PC-3 (cell line): ENCODE measurements around the gene SGMS1. TPM values are rescaled to one million over a fixed set of nuclear protein-coding genes. Genes with fewer than 3 reads are reported as not detected.

Source experiments
- ATAC-seq: fragments of 200-7000 bp; cut with Tn5 transposase; 2 replicates; pipeline ENCODE4 v1.9.1; 2020; ENCODE audit warnings: mild to moderate bottlenecking, moderate library complexity
- BruUV-seq: library from RNA; stranded (reverse); fragments of 400-500 nt; replicated peaks from 2 replicates; lab custom pipeline; 2021; lab: Mats Ljungman, UMichigan
- CTCF ChIA-PET: fragments of 300-600 bp; sonication (Branson Sonifier 250); formaldehyde crosslinking; loops from one replicate; lab custom pipeline; 2022; ENCODE audit warnings: antibody characterized with exemption; lab: Charles Lee
- POLR2A ChIA-PET: fragments of 300-600 bp; sonication (Branson Sonifier 250); formaldehyde crosslinking; loops from one replicate; lab custom pipeline; 2022; ENCODE audit warnings: antibody characterized with exemption; ENCODE audit not compliant: unreplicated experiment; lab: Charles Lee
- DNase-seq: peaks from one replicate; pipeline ENCODE4 v3.0.0-alpha.2; 2015
- H2AFZ ChIP-seq: fragments of 300-600 bp; sonication (generic); 2 replicates; pipeline ENCODE4 v1.6.0; 2016; ENCODE audit warnings: antibody characterized with exemption, low read length
- H3F3A ChIP-seq: fragments of 300-600 bp; sonication (generic); one replicate; pipeline ENCODE4 v1.6.0; 2017; ENCODE audit warnings: antibody characterized with exemption, low read length, control low read depth, mild to moderate bottlenecking; ENCODE audit not compliant: unreplicated experiment
- H3K27ac ChIP-seq: fragments of 300-600 bp; sonication (generic); 2 replicates; pipeline ENCODE4 v1.5.1; 2016; ENCODE audit warnings: mild to moderate bottlenecking, low read length
- H3K27me3 ChIP-seq: fragments of 300-600 bp; sonication (generic); 2 replicates; pipeline ENCODE4 v1.6.1; 2016; ENCODE audit warnings: low read length, mixed read lengths
- H3K36me3 ChIP-seq: fragments of 300-600 bp; sonication (generic); 2 replicates; pipeline ENCODE4 v1.6.1; 2016; ENCODE audit warnings: low read depth, mixed run types, low read length, mixed read lengths
- H3K4me1 ChIP-seq: fragments of 300-600 bp; sonication (generic); 2 replicates; pipeline ENCODE4 v1.5.1; 2016; ENCODE audit warnings: low read length; ENCODE audit not compliant: insufficient read depth
- H3K4me2 ChIP-seq: fragments of 300-600 bp; sonication (generic); 2 replicates; pipeline ENCODE4 v1.6.0; 2016; ENCODE audit warnings: low read length
- H3K4me3 ChIP-seq: fragments of 300-600 bp; sonication (generic); 2 replicates; pipeline ENCODE4 v1.5.1; 2016; ENCODE audit warnings: mild to moderate bottlenecking, low read length, mixed read lengths
- H3K79me2 ChIP-seq: fragments of 300-600 bp; sonication (generic); 2 replicates; pipeline ENCODE4 v1.6.1; 2017; ENCODE audit warnings: low read length, mixed read lengths
- H3K9ac ChIP-seq: fragments of 300-600 bp; sonication (generic); 2 replicates; pipeline ENCODE4 v1.6.0; 2016; ENCODE audit warnings: mild to moderate bottlenecking, low read length
- H3K9me2 ChIP-seq: fragments of 300-600 bp; sonication (generic); replicated peaks from 2 replicates; pipeline ENCODE4 v1.6.1; 2016; ENCODE audit warnings: mixed run types, low read length, mixed read lengths
- H3K9me3 ChIP-seq: fragments of 300-600 bp; sonication (generic); 2 replicates; pipeline ENCODE4 v1.6.1; 2016; ENCODE audit warnings: low read length, mixed read lengths
- H4K20me1 ChIP-seq: fragments of 300-600 bp; sonication (generic); 2 replicates; pipeline ENCODE4 v1.6.1; 2016; ENCODE audit warnings: low read length, mixed read lengths
- CTCF ChIP-seq: fragments of 300-600 bp; sonication (generic); conservative IDR thresholded peaks from 2 replicates; pipeline ENCODE4 v1.5.1; 2017; ENCODE audit warnings: antibody characterized with exemption, low read depth, mild to moderate bottlenecking, low read length
- EZH2 ChIP-seq: fragments of 300-600 bp; sonication (generic); IDR thresholded peaks from one replicate; pipeline ENCODE4 v1.6.1; 2017; ENCODE audit warnings: antibody characterized with exemption, mild to moderate bottlenecking, low read length; ENCODE audit not compliant: unreplicated experiment
- EZH2phosphoT487 ChIP-seq: fragments of 300-600 bp; sonication (generic); IDR thresholded peaks from 2 replicates; pipeline ENCODE4 v1.6.1; 2018; ENCODE audit warnings: mild to moderate bottlenecking, antibody characterized with exemption, low read length, borderline replicate concordance
- intact Hi-C: fragments of 100-400 bp; cut with micrococcal nuclease; formaldehyde crosslinking; loops from 2 replicates; pipeline ENCODE4 v1.9.0; 2023
- total RNA-seq: library from RNA; depleted of rRNA; stranded (reverse); fragments of >200 nt; gene quantifications from 2 replicates; pipeline ENCODE4 v1.2.3, GENCODE V29; 2014

SGMS1 gene
- total RNA-seq, 1 experiment from 2014 or later: 61.4 TPM

GRCh38 chr10:50332108-50332842, 291.5 kb downstream of the SGMS1 start:
- Histone ChIP-seq H3K4me1 (peaks cover 14% of the 10 kb centered on the region), H3K4me3 (no peak overlapping the region), H3K36me3 (no peaks in the 10 kb centered on the region), H3K9ac (no peak overlapping the region), H3K9me2 (no peaks in the 10 kb centered on the region), H4K20me1 (no peaks in the 10 kb centered on the region), H3K27ac (no peak overlapping the region), H3K4me2 (no peak overlapping the region), H2AFZ (no peak overlapping the region), H3K27me3 (no peaks in the 10 kb centered on the region), H3K79me2 (no peaks in the 10 kb centered on the region), H3K9me3 (no peaks in the 10 kb centered on the region), H3F3A (peaks cover 2% of the 10 kb centered on the region)
- no TSS peak for BruUV-seq
- CTCF ChIA-PET: no interaction called here
- ATAC-seq (no peak), DNase-seq (no peak)
- POLR2A ChIA-PET: interaction anchor here (0.6 kb wide), 1 partner anchor 290 kb away, joined by 9 read pairs; no protein-coding TSS in a partner anchor
- TF ChIP-seq EZH2phosphoT487 (no peak), CTCF (no peak)
- intact Hi-C loops: no loop called here

DNA sequence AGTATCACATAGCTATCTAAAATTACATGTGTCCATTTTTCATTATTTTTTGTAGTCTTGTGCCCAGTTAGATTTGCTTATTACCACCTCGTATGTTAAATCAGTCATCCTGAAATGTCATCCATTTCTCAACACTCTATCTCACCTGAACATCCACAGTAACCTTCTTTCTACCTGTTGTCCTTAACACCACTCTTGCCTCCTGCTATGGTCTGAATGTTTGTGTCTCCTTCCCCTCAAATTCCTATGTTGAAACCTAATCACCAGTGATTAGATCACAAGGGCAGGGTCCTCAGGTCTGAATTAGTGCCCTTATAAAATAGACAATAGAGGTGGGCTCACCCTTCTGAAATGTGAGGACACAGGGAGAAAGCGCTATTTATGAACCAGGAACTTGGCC, 292.3 kb downstream of the SGMS1 start:
- Histone ChIP-seq H3K27me3 (no peaks in the 10 kb centered on the region), H3K9ac (no peak overlapping the region), H3K27ac (no peak overlapping the region), H3K9me2 (no peaks in the 10 kb centered on the region), H3K9me3 (no peaks in the 10 kb centered on the region), H3K36me3 (no peaks in the 10 kb centered on the region), H3K4me1 (peaks cover 21% of the 10 kb centered on the region), H3K4me3 (no peak overlapping the region), H3K79me2 (no peaks in the 10 kb centered on the region), H2AFZ (no peak overlapping the region), H3F3A (peaks cover 8% of the 10 kb centered on the region), H3K4me2 (no peak overlapping the region), H4K20me1 (no peaks in the 10 kb centered on the region)
- intact Hi-C loops: no loop called here
- ATAC-seq (no peak), DNase-seq (no peak)
- ChIA-PET CTCF (no interaction called here), POLR2A (no interaction called here)
- TF ChIP-seq EZH2 (no peak), EZH2phosphoT487 (no peak), CTCF (no peak)
- no TSS peak for BruUV-seq
